Astrocyte of the spinal cord (primary cell): ENCODE results near the gene CACNB3.

Experiments used
- DNase-seq: peaks from one replicate; pipeline ENCODE4 v3.0.0; 2011; ENCODE audit warnings: low read depth, low spot score
- H3K4me3 ChIP-seq: 2 replicates; pipeline ENCODE4 v1.5.1; 2011; ENCODE audit warnings: low read depth, mild to moderate bottlenecking, low read length, moderate library complexity
- CTCF ChIP-seq: IDR thresholded peaks from 2 replicates; pipeline ENCODE4 v1.5.1; 2012; ENCODE audit warnings: low read depth, mild to moderate bottlenecking, low read length, inconsistent platforms
- in situ Hi-C: cut with HindIII; loops from 2 replicates; pipeline ENCODE4 v1.10.0; 2017; ENCODE audit warnings: low sequenced_read_pairs

The CACNB3 gene

GRCh38 chr12:48775299-48775698 lies 43.0 kb upstream of the CACNB3 start:
- no peak overlapping the region for H3K4me3 ChIP-seq
- no peak for DNase-seq
- no peak for TF ChIP-seq CTCF
- in situ Hi-C loops = no loop called here

GRCh38 chr12:48775991-48776649 lies 42.2 kb upstream of the CACNB3 start:
- H3K4me3 ChIP-seq = no peak overlapping the region
- in situ Hi-C loops = no loop called here
- no peak for TF ChIP-seq CTCF
- DNase-seq = no peak

GRCh38 chr12:48776956-48777355 lies 41.3 kb upstream of the CACNB3 start:
- no peak for DNase-seq
- no peak for TF ChIP-seq CTCF
- in situ Hi-C loops = no loop called here
- H3K4me3 ChIP-seq = no peak overlapping the region

- no peak for TF ChIP-seq CTCF
- no peak overlapping the region for H3K4me3 ChIP-seq
- in situ Hi-C loops = no loop called here
- DNase-seq = no peak
Measured at GRCh38 chr12:48777501-48778400, 40.5 kb upstream of the CACNB3 start.

GRCh38 chr12:48779869-48780268 lies 38.4 kb upstream of the CACNB3 start:
- TF ChIP-seq CTCF = no peak
- no peak overlapping the region for H3K4me3 ChIP-seq
- in situ Hi-C loops = no loop called here
- DNase-seq = peak; percentile 78

GRCh38 chr12:48780381-48781025 lies 37.8 kb upstream of the CACNB3 start:
- in situ Hi-C loops = no loop called here
- no peak for DNase-seq
- no peak for TF ChIP-seq CTCF
- H3K4me3 ChIP-seq = no peak overlapping the region
